B cell (primary cell): ENCODE data around the gene CDIP1.

Source experiments
- CTCF ChIP-seq: fragments of 200-600 bp; IDR thresholded peaks from one replicate; pipeline ENCODE4 v1.8.0; 2022; ENCODE audit warnings: antibody characterized with exemption, mild to moderate bottlenecking
- EZH2 ChIP-seq: IDR thresholded peaks from 2 replicates; pipeline ENCODE4 v1.6.1; 2012; ENCODE audit warnings: borderline replicate concordance, low read depth, mild to moderate bottlenecking, moderate library complexity, low read length; ENCODE audit not compliant: insufficient read depth, poor library complexity, severe bottlenecking

GRCh38 chr16:4510747-4511426 is 27.7 kb downstream of the CDIP1 start:
- TF ChIP-seq CTCF = no peak
- TF ChIP-seq EZH2 = no peak
